H1 (cell line): Measurements from ENCODE around the gene SPG7. TPM values are rescaled to one million over a fixed set of nuclear protein-coding genes. Genes with fewer than 3 reads are reported as not detected.

Experiments used
- CTCF ChIA-PET: fragments of 300-600 bp; sonication (Branson Sonifier 250); formaldehyde crosslinking; loops from one replicate; lab custom pipeline; 2021; ENCODE audit not compliant: partially characterized antibody; lab: Charles Lee
- POLR2A ChIA-PET: fragments of 300-600 bp; sonication (Branson Sonifier 250); formaldehyde crosslinking; loops from one replicate; lab custom pipeline; 2021; ENCODE audit warnings: inconsistent platforms; ENCODE audit not compliant: partially characterized antibody; lab: Charles Lee
- DNase-seq, 2 experiments: peaks; one replicate each; pipeline versions ENCODE4 v3.0.0 to v3.0.0-alpha.2; 2010 to 2022; ENCODE audit warnings: low spot score in 2 of 2, low read depth in 1 of 2, mixed read lengths in 1 of 2
- FAIRE-seq: peaks from 2 replicates; lab custom pipeline; 2011; peaks lifted over from hg19 to GRCh38; lab: Jason Lieb, UNC
- H2AFZ ChIP-seq: 2 replicates; pipeline ENCODE4 v1.8.1; 2012; ENCODE audit warnings: low read length, inconsistent platforms
- H2AK5ac ChIP-seq: 2 replicates; pipeline ENCODE4 v1.6.1; 2013; ENCODE audit warnings: low read depth, low read length
- H2BK120ac ChIP-seq: replicated peaks from 2 replicates; pipeline ENCODE3; 2013; ENCODE audit warnings: low read depth, low read length, inconsistent platforms
- H2BK12ac ChIP-seq: 2 replicates; pipeline ENCODE4 v1.6.1; 2013; ENCODE audit warnings: low read depth, low read length
- H2BK15ac ChIP-seq: 2 replicates; pipeline ENCODE4 v1.6.1; 2013; ENCODE audit warnings: low read length
- H2BK20ac ChIP-seq: 2 replicates; pipeline ENCODE4 v1.6.1; 2013; ENCODE audit warnings: low read length
- H2BK5ac ChIP-seq: 2 replicates; pipeline ENCODE4 v1.6.1; 2013; ENCODE audit warnings: low read depth, low read length
- H3K14ac ChIP-seq: 2 replicates; pipeline ENCODE4 v1.6.1; 2013; ENCODE audit warnings: inconsistent platforms; ENCODE audit not compliant: insufficient read length
- H3K18ac ChIP-seq: 2 replicates; pipeline ENCODE4 v1.6.1; 2013; ENCODE audit warnings: low read length; ENCODE audit errors: extremely low read depth
- H3K23ac ChIP-seq: 2 replicates; pipeline ENCODE4 v1.6.1; 2013; ENCODE audit warnings: inconsistent platforms; ENCODE audit not compliant: insufficient read length
- H3K23me2 ChIP-seq: 2 replicates; pipeline ENCODE4 v1.6.1; 2013; ENCODE audit warnings: low read depth, low read length
- H3K27ac ChIP-seq: 2 replicates; pipeline ENCODE4 v1.6.1; 2011; ENCODE audit warnings: low read depth, low read length, inconsistent platforms
- H3K27me3 ChIP-seq, 4 experiments: replicated peaks in 1 of 4; 1 replicate in 1 of 4; 2 replicates in 3 of 4; pipeline versions ENCODE4 v1.6.1 to v1.8.1; 2011 to 2013; ENCODE audit warnings: low read length in 3 of 4, mild to moderate bottlenecking in 3 of 4, inconsistent platforms in 2 of 4, mixed read lengths in 2 of 4, moderate library complexity in 1 of 4; ENCODE audit not compliant: control insufficient read depth in 3 of 4, insufficient read depth in 3 of 4; ENCODE audit errors: extremely low read depth in 1 of 4
- H3K36me3 ChIP-seq, 4 experiments: 2 replicates each; pipeline versions ENCODE4 v1.6.1 to v1.8.1; 2011 to 2013; ENCODE audit warnings: mild to moderate bottlenecking in 4 of 4, low read length in 3 of 4, moderate library complexity in 2 of 4, control low read depth in 1 of 4, inconsistent platforms in 1 of 4; ENCODE audit not compliant: insufficient read depth in 4 of 4, control insufficient read depth in 2 of 4
- H3K4ac ChIP-seq: replicated peaks from 2 replicates; pipeline ENCODE3; 2013; ENCODE audit warnings: low read length, low read depth, mixed read lengths, inconsistent platforms; ENCODE audit not compliant: insufficient read length
- H3K4me1 ChIP-seq, 4 experiments: replicated peaks in 1 of 4; 1 replicate in 1 of 4; 2 replicates in 3 of 4; pipeline versions ENCODE4 v1.6.1 to v1.8.1; 2011 to 2013; ENCODE audit warnings: low read length in 3 of 4, inconsistent platforms in 2 of 4, mixed read lengths in 1 of 4; ENCODE audit not compliant: insufficient read depth in 4 of 4, control insufficient read depth in 3 of 4
- H3K4me2 ChIP-seq, 2 experiments: 2 replicates each; pipeline versions ENCODE4 v1.6.1 to v1.8.1; 2011 to 2013; ENCODE audit warnings: low read depth in 2 of 2, low read length in 2 of 2, control low read depth in 1 of 2, inconsistent platforms in 1 of 2, mild to moderate bottlenecking in 1 of 2; ENCODE audit not compliant: insufficient read depth in 1 of 2
- H3K4me3 ChIP-seq, 4 experiments: fragments of 200-600, 300-600 bp in 1 of 4; sonication (generic), shearing (Covaris generic), sonication (Bioruptor Twin) in 1 of 4; 2 replicates each; pipeline versions ENCODE4 v1.5.1 to v1.8.1; 2011 to 2016; ENCODE audit warnings: low read length in 4 of 4, low read depth in 3 of 4, control low read depth in 2 of 4, inconsistent platforms in 2 of 4, mild to moderate bottlenecking in 2 of 4, mixed read lengths in 1 of 4, moderate library complexity in 1 of 4; ENCODE audit not compliant: insufficient read depth in 2 of 4; ENCODE audit errors: extremely low read depth in 1 of 4
- H3K56ac ChIP-seq: replicated peaks from 2 replicates; pipeline ENCODE3; 2013; ENCODE audit warnings: low read depth, mild to moderate bottlenecking, mixed read lengths, low read length, inconsistent platforms; ENCODE audit not compliant: insufficient read length
- H3K79me1 ChIP-seq: 2 replicates; pipeline ENCODE4 v1.6.1; 2013; ENCODE audit warnings: low read depth, low read length, control low read depth
- H3K79me2 ChIP-seq, 2 experiments: 2 replicates each; pipeline versions ENCODE4 v1.6.1 to v1.8.1; 2012 to 2013; ENCODE audit warnings: low read length in 2 of 2, mild to moderate bottlenecking in 2 of 2, inconsistent platforms in 1 of 2; ENCODE audit not compliant: insufficient read depth in 2 of 2, control insufficient read depth in 1 of 2
- H3K9ac ChIP-seq, 4 experiments: replicated peaks in 1 of 4; 1 replicate in 1 of 4; 2 replicates in 3 of 4; pipeline versions ENCODE4 v1.6.1 to v1.8.1; 2011 to 2013; ENCODE audit warnings: low read depth in 3 of 4, low read length in 3 of 4, control low read depth in 2 of 4, mild to moderate bottlenecking in 2 of 4, moderate library complexity in 2 of 4, inconsistent platforms in 1 of 4; ENCODE audit errors: extremely low read depth in 1 of 4
- H3K9me3 ChIP-seq, 2 experiments: 2 replicates each; pipeline versions ENCODE4 v1.6.1 to v1.8.1; 2012 to 2013; ENCODE audit warnings: mild to moderate bottlenecking in 2 of 2, moderate library complexity in 2 of 2, control low read depth in 1 of 2, inconsistent platforms in 1 of 2, low read depth in 1 of 2, low read length in 1 of 2, mixed read lengths in 1 of 2; ENCODE audit not compliant: insufficient read depth in 2 of 2
- H4K20me1 ChIP-seq, 2 experiments: replicated peaks in 1 of 2; 2 replicates each; pipeline versions ENCODE3 to v1.8.1; 2011 to 2013; ENCODE audit warnings: inconsistent platforms in 2 of 2, low read length in 2 of 2, mild to moderate bottlenecking in 1 of 2; ENCODE audit not compliant: insufficient read depth in 2 of 2, control insufficient read depth in 1 of 2
- H4K5ac ChIP-seq: 2 replicates; pipeline ENCODE4 v1.6.1; 2013; ENCODE audit warnings: low read length, low read depth, mixed read lengths, inconsistent platforms; ENCODE audit not compliant: insufficient read length
- H4K8ac ChIP-seq: 2 replicates; pipeline ENCODE4 v1.8.0; 2013; ENCODE audit warnings: mild to moderate bottlenecking, moderate library complexity, low read length, inconsistent platforms; ENCODE audit not compliant: insufficient read depth; ENCODE audit errors: extremely low read depth
- H4K91ac ChIP-seq: replicated peaks from 2 replicates; pipeline ENCODE3; 2013; ENCODE audit warnings: low read length, mixed read lengths, inconsistent platforms; ENCODE audit not compliant: insufficient read length
- CHD1 ChIP-seq: IDR thresholded peaks from 2 replicates; pipeline ENCODE4 v1.6.1; 2012; ENCODE audit warnings: low read depth, low read length, improper control_type of control experiment
- EGR1 ChIP-seq: IDR thresholded peaks from 2 replicates; pipeline ENCODE4 v1.6.1; 2011; ENCODE audit warnings: low read depth, low read length, borderline replicate concordance
- GABPA ChIP-seq: IDR thresholded peaks from 2 replicates; pipeline ENCODE4 v1.6.1; 2011; ENCODE audit warnings: mild to moderate bottlenecking, low read length, moderate library complexity, borderline replicate concordance; ENCODE audit not compliant: insufficient read depth
- POU5F1 ChIP-seq: IDR thresholded peaks from 2 replicates; pipeline ENCODE4 v1.6.1; 2011; ENCODE audit warnings: low read depth, mild to moderate bottlenecking, low read length, moderate library complexity
- SP1 ChIP-seq: IDR thresholded peaks from 2 replicates; pipeline ENCODE4 v1.6.1; 2011; ENCODE audit warnings: low read depth, low read length
- WGBS, 2 experiments: shearing (Covaris generic) in 1 of 2; methylation state at CpG; one replicate each; pipeline versions ENCODE4 v1.1.6 to v1.1.7; 2013 to 2015; ENCODE audit warnings: low lambda C conversion rate in 2 of 2, mixed read lengths in 2 of 2, inconsistent platforms in 1 of 2, low coverage in 1 of 2, missing lambda C conversion rate in 1 of 2; ENCODE audit not compliant: insufficient replicate concordance in 2 of 2, insufficient coverage in 1 of 2, insufficient read length in 1 of 2; ENCODE audit errors: extremely low coverage in 1 of 2, missing lambda C conversion rate in 1 of 2; 5-methylcytosine and 5-hydroxymethylcytosine counted together
- polyA plus RNA-seq, 7 experiments: library from polyadenylated mRNA; depleted of rRNA in 3 of 7; stranded (reverse) in 5 of 7; unstranded in 2 of 7; fragments of >200 nt in 5 of 7; fragments of 200-250 nt in 2 of 7; gene quantifications; 1 replicate in 5 of 7; 2 replicates in 1 of 7; 4 replicates in 1 of 7; pipeline versions ENCODE4 v1.2.1 to v1.2.3, GENCODE V29; 2011 to 2013; ENCODE audit warnings: missing spikeins in 2 of 7, mixed read lengths in 2 of 7
- total RNA-seq: library from RNA; stranded (reverse); fragmentation: NEBNext Ultra II Directional; extraction: Animal tissue kit (Norgen Biotek cat#: 25700); gene quantifications from 2 replicates; pipeline ENCODE4 v1.2.1, GENCODE V29; 2021

Gene SPG7
- total and polyA plus RNA-seq, 2 of the 8 experiments (the other 6 are each of a cell fraction or from before 2014, with no cell fraction given), result 72.1 to 113 TPM

- no peaks in the 10 kb centered on the region for H3K27me3 ChIP-seq
- no peak overlapping the region for H3K4ac ChIP-seq
- H4K91ac ChIP-seq, result no peak overlapping the region
- 0 out of 2 replicates have a peak overlapping the region, but pooled peaks have one; percentile 39 for H2BK12ac ChIP-seq
- H3K36me3 ChIP-seq, result 0 out of 8 replicates have a peak, but pooled peaks cover 0 to 2% (median 0%) of the 10 kb centered on the region in 4 experiments
- H3K23me2 ChIP-seq, result no peaks in the 10 kb centered on the region; the same call in 1 of the 2 replicates
- H3K27ac ChIP-seq, result no peak overlapping the region
- H3K14ac ChIP-seq, result no peak overlapping the region
- H2BK15ac ChIP-seq, result no peak overlapping the region
- FAIRE-seq (no peak), DNase-seq (no peak)
- WGBS, 2 experiments, result 94% methylated on average over 25 of the region's 25 CpGs; no CpG with 5 or more reads in 1 of the 2 experiments
- H3K4me2 ChIP-seq, result no peak overlapping the region
- POLR2A ChIA-PET, result interaction anchor here (0.9 to 2.5 kb wide), 5 partner anchors 10 to 326 kb away, joined by 3 to 8 read pairs (median 3); no protein-coding TSS in a partner anchor
- H3K4me3 ChIP-seq, result no peak overlapping the region
- H3K23ac ChIP-seq, result no peak overlapping the region
- peak overlapping the region; percentile 60; the same call in 1 of the 2 replicates for H2BK5ac ChIP-seq
- CTCF ChIA-PET, result interaction anchor here (0.5 to 0.9 kb wide), 3 partner anchors 15 to 222 kb away, joined by 3 read pairs; no protein-coding TSS in a partner anchor
- H3K9ac ChIP-seq, result no peak overlapping the region
- H3K79me2 ChIP-seq, result no peaks in the 10 kb centered on the region
- peaks cover 0 to 7% of the 10 kb centered on the region in 2 experiments for H4K20me1 ChIP-seq
- TF ChIP-seq SP1, result no peak
- TF ChIP-seq POU5F1, result no peak
- no peak for TF ChIP-seq CHD1
- no peak for TF ChIP-seq EGR1
- no peak for TF ChIP-seq GABPA
- no peak overlapping the region; the same call in 1 of the 2 replicates for H3K18ac ChIP-seq
- no peak overlapping the region for H2AFZ ChIP-seq
- no peak overlapping the region for H2AK5ac ChIP-seq
- H4K5ac ChIP-seq, result no peak overlapping the region
- H2BK20ac ChIP-seq, result no peak overlapping the region
- H3K4me1 ChIP-seq, result no peaks in the 10 kb centered on the region; a peak in 1 of 7 replicates
- no peak overlapping the region for H2BK120ac ChIP-seq
- H3K9me3 ChIP-seq, result no peaks in the 10 kb centered on the region
- H3K56ac ChIP-seq, result no peak overlapping the region
- no peak overlapping the region; the same call in 1 of the 2 replicates for H4K8ac ChIP-seq
- no peaks in the 10 kb centered on the region for H3K79me1 ChIP-seq
Observed at GRCh38 chr16:89596061-89596689, 88.0 kb downstream of the SPG7 start.
